OCI-LY3 (cell line): ENCODE data around the gene SMAD4.
"Not testable (repeated sequence)": the region's sequence is repeated elsewhere in the genome, so short reads cannot be mapped to it uniquely, and the experiment has no call there.

ENCODE experiments used
- EZH2phosphoT487 ChIP-seq: fragments of 200-600 bp; shearing (Covaris generic); IDR thresholded peaks from 2 replicates; pipeline ENCODE4 v1.6.1; 2018; ENCODE audit warnings: antibody characterized with exemption, mixed run types, low read depth
- TF ChIP-seq, protein P1 (sequence below): fragments of 200-600, 300-600 bp; sonication (generic); IDR thresholded peaks from 2 replicates; pipeline ENCODE4 v1.5.1; 2014; ENCODE audit warnings: antibody characterized with exemption, low read length, low read depth

- not testable (repeated sequence) for TF ChIP-seq EZH2phosphoT487
- TF ChIP-seq, protein P1, sequence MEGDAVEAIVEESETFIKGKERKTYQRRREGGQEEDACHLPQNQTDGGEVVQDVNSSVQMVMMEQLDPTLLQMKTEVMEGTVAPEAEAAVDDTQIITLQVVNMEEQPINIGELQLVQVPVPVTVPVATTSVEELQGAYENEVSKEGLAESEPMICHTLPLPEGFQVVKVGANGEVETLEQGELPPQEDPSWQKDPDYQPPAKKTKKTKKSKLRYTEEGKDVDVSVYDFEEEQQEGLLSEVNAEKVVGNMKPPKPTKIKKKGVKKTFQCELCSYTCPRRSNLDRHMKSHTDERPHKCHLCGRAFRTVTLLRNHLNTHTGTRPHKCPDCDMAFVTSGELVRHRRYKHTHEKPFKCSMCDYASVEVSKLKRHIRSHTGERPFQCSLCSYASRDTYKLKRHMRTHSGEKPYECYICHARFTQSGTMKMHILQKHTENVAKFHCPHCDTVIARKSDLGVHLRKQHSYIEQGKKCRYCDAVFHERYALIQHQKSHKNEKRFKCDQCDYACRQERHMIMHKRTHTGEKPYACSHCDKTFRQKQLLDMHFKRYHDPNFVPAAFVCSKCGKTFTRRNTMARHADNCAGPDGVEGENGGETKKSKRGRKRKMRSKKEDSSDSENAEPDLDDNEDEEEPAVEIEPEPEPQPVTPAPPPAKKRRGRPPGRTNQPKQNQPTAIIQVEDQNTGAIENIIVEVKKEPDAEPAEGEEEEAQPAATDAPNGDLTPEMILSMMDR: not testable (repeated sequence)
These were observed 90.0 kb downstream of the SMAD4 start for GRCh38 chr18:51119976-51120375.
